Heart right ventricle (tissue), 16 donors: ENCODE measurements around the gene LCNL1. TPM values are rescaled to one million over a fixed set of nuclear protein-coding genes. Genes with fewer than 3 reads are reported as not detected.

ENCODE experiments used
- ATAC-seq, 8 donors: fragments of 200-7000 bp; cut with Tn5 transposase; one replicate each; pipeline ENCODE4 v1.9.1; 2020; ENCODE audit warnings: mild to moderate bottlenecking in 8 of 8, moderate library complexity in 8 of 8, moderate number of reproducible peaks in 1 of 8
- DNase-seq, 2 donors: peaks; one replicate each; pipeline ENCODE4 v3.0.0-alpha.2; 2020
- H3K27ac ChIP-seq, 10 donors: fragments of 200-600 bp; sonication (generic) in 2 of 10; one replicate each; pipeline versions ENCODE4 v1.5.0 to v1.8.0; 2020 to 2022; ENCODE audit warnings: mild to moderate bottlenecking in 3 of 10
- H3K27me3 ChIP-seq, 7 donors: fragments of 200-600 bp; one replicate each; pipeline ENCODE4 v1.8.0; 2021 to 2022; ENCODE audit warnings: mild to moderate bottlenecking in 2 of 7
- H3K36me3 ChIP-seq, 9 donors: fragments of 200-600 bp; sonication (generic) in 1 of 9; one replicate each; pipeline versions ENCODE4 v1.5.0 to v1.8.0; 2020 to 2022; ENCODE audit warnings: mild to moderate bottlenecking in 2 of 9
- H3K4me1 ChIP-seq, 9 donors: fragments of 200-600 bp; sonication (generic) in 1 of 9; one replicate each; pipeline versions ENCODE4 v1.5.0 to v1.8.0; 2020 to 2022; ENCODE audit warnings: mild to moderate bottlenecking in 4 of 9
- H3K4me3 ChIP-seq, 10 donors: fragments of 200-600 bp; sonication (generic) in 2 of 10; one replicate each; pipeline versions ENCODE4 v1.5.0 to v1.8.0; 2020 to 2022; ENCODE audit warnings: mild to moderate bottlenecking in 7 of 10, moderate library complexity in 2 of 10
- H3K9me3 ChIP-seq, 11 donors: fragments of 200-600 bp in 10 of 11; sonication (generic) in 2 of 11; one replicate each; pipeline versions ENCODE4 v1.5.0 to v1.8.0; 2013 to 2022; ENCODE audit warnings: mild to moderate bottlenecking in 2 of 11, control low read depth in 1 of 11, moderate library complexity in 1 of 11
- CTCF ChIP-seq, 9 donors: fragments of 200-600 bp; sonication (generic) in 2 of 9; IDR thresholded peaks; one replicate each; pipeline versions ENCODE4 v1.5.0 to v1.8.0; 2021 to 2022; ENCODE audit warnings: antibody characterized with exemption in 9 of 9, mild to moderate bottlenecking in 5 of 9, moderate library complexity in 1 of 9
- WGBS, 2 donors: extraction: QIAGEN DNeasy Blood & Tissue Kit; methylation state at CpG; one replicate each; pipeline ENCODE4 v1.1.7; 2013; ENCODE audit warnings: inconsistent platforms in 1 of 2; 5-methylcytosine and 5-hydroxymethylcytosine counted together
- intact Hi-C, 10 donors: fragments of 100-400 bp; cut with DNase I; formaldehyde crosslinking; loops; one replicate each; pipeline versions ENCODE4 v1.11.1 to v1.14.2; 2022
- polyA plus RNA-seq, 2 donors: library from polyadenylated mRNA; stranded (reverse); fragments of 200-250 nt; gene quantifications; one replicate each; pipeline ENCODE4 v1.2.3, GENCODE V29; 2013
- total RNA-seq, 10 donors: library from RNA; stranded (reverse); fragmentation: NEBNext Ultra II Directional in 3 of 10; extraction: Animal tissue kit (Norgen Biotek cat#: 25700) in 3 of 10; gene quantifications; one replicate each; pipeline versions ENCODE4 v1.2.1 to v1.2.4, GENCODE V29; 2021 to 2023
- donor health status: Arrhythmogenic right ventricular cardiomyopathy.
- donor health status: ischemic (EF 13 %, LVEDD 7.1; RV severe dilation, severe dysfunction).
- donor health status: healthy with polysubstance abuse.
- donor health status: DM: no; HTN: yes; CAD: no.
- donor health status: DM: no; HTN: no; CAD: no.
- donor health status: ischemic (EF 25% LVEDD 6.9; RV normal size, moderate dysfunction).
- donor health status: ischemic (EF 25% LVEDD 5.7; RV mildly dilated, moderate dysfunction).
- donor health status: healthy.
- donor health status: DM: yes; HTN: yes; CAD: no.
- donor health status: Ischemic cardiomyopathy.
- donor health status: ischemic (EF 35%, LVEDD 5.7; RV mildly dilated, moderate dysfunction).
- donor health status: nonischemic (EF 11% LVEDD 7.7; RV severe dilation, severe dysfunction).
- donor health status: DM: yes; HTN: yes; CAD: no.
- donor health status: PGD.
- donor health status: ischemic (EF 29% LVEDD 5.4; RV normal size, mild dysfunction).
- donor health status: nonischemic (EF 23%, LVEDD 6.1; RV moderate dilation, normal function).

Gene LCNL1
- total and polyA plus RNA-seq, 12 donors, result 0.10 to 10.9 (median 6.4) TPM

- Histone ChIP-seq H3K36me3 (no peaks in the 10 kb centered on the region), H3K27ac (peak overlapping the region in 8 of 10 donors; percentile 82 to 93 (median 89)), H3K4me1 (peaks cover 5 to 68% (median 40%) of the 10 kb centered on the region in 9 donors), H3K4me3 (no peak overlapping the region), H3K27me3 (peaks cover 0 to 38% (median 15%) of the 10 kb centered on the region in 7 donors), H3K9me3 (no peaks in the 10 kb centered on the region)
- no peak for ATAC-seq
- TF ChIP-seq CTCF (IDR thresholded peaks at IDR 0.05), result no peak
- intact Hi-C loops, result loop anchor here in 1 of 10 donors (5.0 kb wide), 1 partner anchor 36 kb away; the partner anchor contains the start of gene C8G
- no peak for DNase-seq
- 82 to 83% methylated on average over 9 of the region's 9 CpGs for WGBS, 2 donors
These were observed 374 bp downstream of the LCNL1 start for GRCh38 chr9:136983167-136983566.

- ATAC-seq, result no peak
These were observed 992 bp downstream of the LCNL1 start for GRCh38 chr9:136983656-136984314.

GRCh38 chr9:136984464-136985026 lies 1.8 kb downstream of the LCNL1 start:
- no peak for ATAC-seq
- WGBS, 2 donors, result 63 to 69% methylated on average over 22 to 29 of the region's 29 CpGs
- Histone ChIP-seq H3K36me3 (no peaks in the 10 kb centered on the region), H3K4me1 (peaks cover 5 to 58% (median 35%) of the 10 kb centered on the region in 9 donors), H3K27me3 (peaks cover 0 to 38% (median 15%) of the 10 kb centered on the region in 7 donors), H3K27ac (no peak overlapping the region), H3K9me3 (no peaks in the 10 kb centered on the region), H3K4me3 (no peak overlapping the region)
- intact Hi-C loops, result loop anchor here in 1 of 10 donors (5.0 kb wide), 1 partner anchor 37 kb away; the partner anchor contains the start of gene C8G
- no peak for TF ChIP-seq CTCF (IDR thresholded peaks at IDR 0.05)
- DNase-seq, result peak in 1 of 2 donors; percentile 21

More at GRCh38 chr9:136983656-136984314, 992 bp downstream of the LCNL1 start:
- H3K27me3 ChIP-seq, result peaks cover 0 to 38% (median 15%) of the 10 kb centered on the region in 7 donors
- TF ChIP-seq CTCF (IDR thresholded peaks at IDR 0.05), result no peak
- no peaks in the 10 kb centered on the region for H3K36me3 ChIP-seq
- peaks cover 5 to 66% (median 40%) of the 10 kb centered on the region in 9 donors for H3K4me1 ChIP-seq
- no peaks in the 10 kb centered on the region for H3K9me3 ChIP-seq
- H3K4me3 ChIP-seq, result no peak overlapping the region
- H3K27ac ChIP-seq, result peak overlapping the region in 6 of 10 donors; percentile 83 to 93 (median 89)
- DNase-seq, result peak in 1 of 2 donors; percentile 8
- intact Hi-C loops, result loop anchor here in 1 of 10 donors (5.0 kb wide), 1 partner anchor 36 kb away; the partner anchor contains the start of gene C8G
- WGBS, 2 donors, result 76 to 80% methylated on average over 11 of the region's 11 CpGs

- peaks cover 0 to 38% (median 15%) of the 10 kb centered on the region in 7 donors for H3K27me3 ChIP-seq
- DNase-seq (peak in 1 of 2 donors; percentile 22), ATAC-seq (peak in 1 of 8 donors; percentile 2)
These were observed 2.3 kb downstream of the LCNL1 start for GRCh38 chr9:136985027-136985602.

More at GRCh38 chr9:136985027-136985602, 2.3 kb downstream of the LCNL1 start:
- Histone ChIP-seq H3K4me1 (peaks cover 5 to 53% (median 29%) of the 10 kb centered on the region in 9 donors), H3K4me3 (peak overlapping the region in 4 of 10 donors; percentile 7 to 15 (median 14)), H3K9me3 (no peaks in the 10 kb centered on the region), H3K27ac (no peak overlapping the region), H3K36me3 (no peaks in the 10 kb centered on the region)
- 16 to 20% methylated on average over 43 to 48 of the region's 48 CpGs for WGBS, 2 donors
- intact Hi-C loops, result no loop called here
- TF ChIP-seq CTCF (IDR thresholded peaks at IDR 0.05), result no peak
